Glomerular visceral epithelial cell (primary cell): Measurements from ENCODE around the gene TAB3.

Experiments
- DNase-seq: peaks from one replicate; pipeline ENCODE4 v3.0.0-alpha.2; 2016; ENCODE audit errors: extremely low spot score

The TAB3 gene, protein sequence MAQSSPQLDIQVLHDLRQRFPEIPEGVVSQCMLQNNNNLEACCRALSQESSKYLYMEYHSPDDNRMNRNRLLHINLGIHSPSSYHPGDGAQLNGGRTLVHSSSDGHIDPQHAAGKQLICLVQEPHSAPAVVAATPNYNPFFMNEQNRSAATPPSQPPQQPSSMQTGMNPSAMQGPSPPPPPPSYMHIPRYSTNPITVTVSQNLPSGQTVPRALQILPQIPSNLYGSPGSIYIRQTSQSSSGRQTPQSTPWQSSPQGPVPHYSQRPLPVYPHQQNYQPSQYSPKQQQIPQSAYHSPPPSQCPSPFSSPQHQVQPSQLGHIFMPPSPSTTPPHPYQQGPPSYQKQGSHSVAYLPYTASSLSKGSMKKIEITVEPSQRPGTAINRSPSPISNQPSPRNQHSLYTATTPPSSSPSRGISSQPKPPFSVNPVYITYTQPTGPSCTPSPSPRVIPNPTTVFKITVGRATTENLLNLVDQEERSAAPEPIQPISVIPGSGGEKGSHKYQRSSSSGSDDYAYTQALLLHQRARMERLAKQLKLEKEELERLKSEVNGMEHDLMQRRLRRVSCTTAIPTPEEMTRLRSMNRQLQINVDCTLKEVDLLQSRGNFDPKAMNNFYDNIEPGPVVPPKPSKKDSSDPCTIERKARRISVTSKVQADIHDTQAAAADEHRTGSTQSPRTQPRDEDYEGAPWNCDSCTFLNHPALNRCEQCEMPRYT

GRCh38 chrX:30889147-30890140 is at the start of gene TAB3:
Gene TAB3, minus strand, starts transcription at chrX:30889254. Its CDS starts 29,666 bp downstream, at chrX:30859588.
- DNase-seq = peak; percentile 96

GRCh38 chrX:30938295-30938694 is 49.2 kb upstream of the TAB3 start:
- DNase-seq = no peak

DNA sequence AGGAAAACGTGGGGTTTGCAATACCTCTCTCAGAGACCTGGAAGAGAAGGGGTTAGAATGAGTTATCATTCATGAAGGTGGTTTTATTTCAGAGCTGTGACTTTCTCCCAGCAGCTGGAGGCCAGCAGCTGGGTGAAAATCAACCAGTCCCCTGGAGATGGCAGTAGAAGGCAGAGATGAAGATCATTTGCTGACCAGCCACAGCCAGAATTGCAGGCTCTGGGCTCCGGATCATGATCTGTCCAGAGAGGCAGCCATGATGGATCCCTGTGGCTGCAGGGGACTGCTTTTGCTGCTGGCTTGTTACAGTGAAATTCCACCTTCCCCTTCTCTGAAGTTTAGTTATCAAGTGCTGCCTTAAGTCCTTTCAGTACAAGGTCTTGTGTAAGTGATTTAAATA is 46.9 kb upstream of the TAB3 start:
- peak; percentile 39 for DNase-seq

DNA sequence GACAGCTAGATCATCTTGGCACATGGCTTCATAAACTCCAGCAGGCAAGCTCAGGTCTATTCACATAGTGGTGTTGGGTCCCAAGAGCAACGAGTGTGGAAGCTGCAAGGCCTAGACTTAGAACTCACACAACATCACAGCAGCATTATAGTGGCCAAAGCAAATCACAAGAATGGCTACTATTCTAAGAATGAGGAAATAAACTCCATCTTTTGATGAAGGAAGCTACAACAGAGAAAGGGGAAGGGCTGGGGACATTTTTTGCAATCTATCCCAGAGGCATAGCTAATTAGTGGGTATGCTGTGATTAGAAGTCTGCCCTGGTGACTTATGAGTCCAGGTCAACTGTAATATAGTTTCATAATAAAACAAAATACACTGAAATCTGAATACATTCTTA is 42.9 kb upstream of the TAB3 start:
- DNase-seq = no peak

GRCh38 chrX:30930679-30931078 is 41.6 kb upstream of the TAB3 start:
- no peak for DNase-seq

DNA sequence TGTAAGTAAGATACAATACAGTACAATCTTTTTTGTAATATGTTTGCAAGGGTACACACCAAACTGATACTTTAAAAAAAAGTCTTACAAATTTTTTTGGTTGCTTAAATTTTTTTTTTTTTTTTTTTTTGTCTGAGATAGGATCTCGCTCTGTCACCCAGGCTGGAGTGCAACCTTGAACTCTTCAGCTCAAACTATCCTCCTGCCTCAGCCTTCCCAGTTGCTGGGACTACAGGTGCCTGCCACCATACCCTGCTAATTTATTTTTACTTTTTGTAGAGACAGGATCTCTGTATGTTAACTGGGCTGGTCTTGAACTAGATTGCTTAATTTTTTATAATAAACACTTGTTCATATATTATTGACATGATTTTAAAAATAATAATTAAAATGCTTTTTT is 41.1 kb upstream of the TAB3 start:
- DNase-seq = no peak

GRCh38 chrX:30920271-30920670 is 31.2 kb upstream of the TAB3 start:
- DNase-seq = no peak

DNA sequence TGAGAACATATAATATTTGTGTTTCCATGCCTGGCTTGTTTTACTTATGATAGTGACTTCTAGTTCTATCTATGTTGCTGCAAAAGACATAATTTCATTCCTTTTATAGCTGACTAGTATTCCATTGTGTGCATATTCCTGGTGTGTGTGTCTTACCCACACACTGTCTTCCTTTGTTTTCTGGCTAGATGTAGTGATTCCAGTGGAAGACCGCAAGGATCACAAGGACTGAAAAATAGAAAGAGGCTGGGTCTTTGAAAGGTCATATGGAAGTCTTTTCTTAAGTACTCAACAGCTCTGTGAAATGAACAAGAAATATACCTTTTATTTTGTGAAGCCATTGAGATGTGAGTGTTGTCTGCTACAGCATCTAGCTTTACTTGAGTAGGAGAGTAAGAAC is 29.4 kb upstream of the TAB3 start:
- no peak for DNase-seq

GRCh38 chrX:30913492-30913891 is 24.4 kb upstream of the TAB3 start:
- no peak for DNase-seq

DNA sequence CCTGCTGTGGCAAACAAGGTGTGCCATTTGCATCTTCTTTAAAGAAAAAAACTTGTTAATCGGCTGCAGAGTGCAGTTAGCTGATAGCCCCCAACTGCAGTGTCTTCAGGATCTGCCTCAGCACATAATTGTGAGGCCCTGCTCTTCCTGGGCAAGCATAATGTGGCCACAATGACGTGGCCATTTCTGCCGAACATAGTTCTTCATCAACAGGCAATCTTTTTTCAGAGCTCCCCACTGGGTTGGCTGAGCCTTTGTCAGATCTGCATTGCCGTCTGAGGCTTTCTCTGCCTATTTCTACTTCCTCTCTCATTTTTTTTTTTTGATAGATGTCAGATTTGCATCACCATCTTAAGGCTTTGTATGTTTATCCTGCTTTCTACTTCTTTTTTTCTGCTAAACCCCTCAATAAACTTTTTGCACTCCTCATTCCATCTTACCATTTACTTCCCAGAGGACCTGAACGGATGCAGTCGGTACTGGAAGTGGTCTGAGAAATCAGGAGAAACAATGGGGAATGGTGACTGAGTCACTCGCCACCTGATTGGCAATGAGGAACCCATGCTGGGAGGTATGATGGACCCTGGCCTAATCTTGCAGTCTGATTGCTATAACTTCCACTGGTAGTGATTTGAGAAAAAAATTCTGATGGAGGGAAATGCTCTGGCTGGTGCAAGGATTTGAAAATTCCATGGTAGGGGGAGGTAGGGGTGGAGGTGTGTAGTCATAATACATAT is 21.2 kb upstream of the TAB3 start:
- DNase-seq = no peak

GRCh38 chrX:30906726-30907125 is 17.7 kb upstream of the TAB3 start:
- DNase-seq = peak; percentile 73

DNA sequence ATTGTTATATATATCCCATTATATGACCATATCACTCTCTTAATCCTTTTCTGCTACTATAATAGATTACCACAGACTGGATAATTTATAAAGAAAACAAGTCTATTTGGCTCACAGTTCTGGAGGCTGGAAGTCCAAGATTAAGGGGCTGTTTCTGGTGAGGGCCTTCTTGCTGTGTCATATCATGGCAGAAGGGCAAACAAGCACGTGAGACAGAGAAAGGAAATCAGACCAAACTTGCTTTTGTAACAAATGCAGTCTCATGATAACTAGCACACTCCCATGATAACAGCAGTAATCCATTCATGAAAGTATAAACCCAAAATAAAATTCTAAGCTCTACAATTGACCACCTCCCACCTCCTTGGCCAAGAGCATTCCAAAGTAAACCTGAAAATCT is 16.3 kb upstream of the TAB3 start:
- DNase-seq = no peak

GRCh38 chrX:30904632-30905031 is 15.6 kb upstream of the TAB3 start:
- no peak for DNase-seq

GRCh38 chrX:30904186-30904585 is 15.1 kb upstream of the TAB3 start:
- no peak for DNase-seq

DNA sequence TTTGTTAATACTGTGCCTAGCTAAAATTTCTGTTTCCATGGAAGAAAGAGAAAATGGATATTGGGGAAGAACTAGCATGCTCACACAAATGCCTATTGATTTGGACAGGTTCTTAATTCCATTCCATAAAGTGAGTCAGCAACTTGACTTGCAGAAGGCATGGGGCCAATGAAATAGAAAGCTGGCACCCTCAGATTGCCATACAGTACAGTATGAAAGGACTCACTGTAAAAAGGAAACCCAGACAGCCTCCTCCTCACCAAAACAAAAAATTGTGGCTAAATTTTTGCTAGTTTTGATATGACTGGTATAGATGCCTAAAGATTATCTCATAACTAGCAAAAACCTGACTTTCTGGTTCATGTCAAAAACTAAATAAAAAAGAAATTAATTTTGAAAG is 11.2 kb upstream of the TAB3 start:
- no peak for DNase-seq

DNA sequence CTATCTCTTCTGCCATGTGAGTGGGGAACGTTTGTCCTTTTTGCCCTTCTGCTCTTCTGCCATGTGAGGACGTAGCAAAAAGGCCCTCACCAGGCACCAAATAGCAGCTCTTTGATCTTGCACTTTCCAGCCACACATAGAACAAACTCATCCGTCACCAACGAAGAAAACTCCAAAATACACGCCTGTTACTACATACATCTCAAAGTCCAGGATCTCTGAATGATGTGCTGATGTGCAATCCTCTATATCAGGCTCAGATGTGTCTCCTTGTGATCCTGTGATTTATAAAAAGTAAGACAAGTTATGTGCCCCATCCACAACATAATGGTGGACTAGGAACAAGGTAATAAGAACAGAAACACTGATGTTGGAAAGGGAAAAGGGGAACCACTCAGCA is 9.8 kb upstream of the TAB3 start:
- no peak for DNase-seq

DNA sequence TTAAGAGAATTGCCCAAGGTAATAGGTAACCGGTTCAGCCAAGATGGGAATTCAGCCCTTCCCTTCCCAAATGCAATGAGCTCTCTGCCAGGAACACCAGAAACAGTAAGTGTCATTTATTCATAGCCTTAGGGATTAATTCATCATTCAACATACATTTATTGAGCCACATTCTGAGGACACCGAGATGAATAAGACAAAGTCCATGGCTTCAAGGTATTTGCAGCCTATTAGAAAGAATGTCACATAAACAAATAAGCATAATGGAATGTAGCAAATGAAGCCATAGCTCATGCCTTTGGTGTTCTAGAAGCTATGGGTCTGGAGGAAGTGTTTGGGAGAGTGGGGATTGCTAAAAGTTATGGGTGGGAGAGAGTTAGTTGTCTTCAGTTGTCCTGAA is 6.3 kb upstream of the TAB3 start:
- no peak for DNase-seq

GRCh38 chrX:30893206-30893605 is 4.2 kb upstream of the TAB3 start:
- peak; percentile 30 for DNase-seq

GRCh38 chrX:30892591-30892990 is 3.5 kb upstream of the TAB3 start:
- DNase-seq = no peak

DNA sequence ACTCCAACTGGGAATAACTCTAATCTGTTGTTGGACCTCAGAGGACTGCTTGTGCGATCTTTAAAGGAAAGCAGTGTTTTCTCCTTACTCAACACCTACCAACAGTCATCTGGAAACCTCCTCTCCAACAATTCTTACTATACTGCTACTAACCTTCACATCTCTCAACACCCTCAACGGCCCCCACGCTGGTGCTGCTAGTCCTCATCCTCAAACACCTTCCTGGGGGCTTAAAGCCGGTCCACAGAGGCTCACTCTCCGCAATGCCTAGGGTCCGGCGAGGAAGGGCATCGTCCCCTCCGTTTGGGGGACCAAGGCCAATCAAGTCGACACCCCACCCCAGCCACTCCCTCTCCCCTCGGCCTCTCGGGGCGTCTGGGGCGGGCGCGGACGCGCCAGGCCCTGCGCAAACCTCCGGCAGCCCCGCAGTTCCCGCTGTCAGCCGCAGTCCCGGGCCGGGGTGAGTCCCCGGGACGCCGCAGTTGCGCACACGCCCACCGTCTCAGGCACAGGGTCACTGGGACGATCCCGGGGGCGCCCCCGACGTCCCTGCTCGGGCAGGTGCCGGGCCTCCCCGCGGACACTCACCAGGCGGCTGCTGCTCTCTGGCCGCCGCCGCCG is 418 bp downstream of the TAB3 start:
- DNase-seq = no peak

DNA sequence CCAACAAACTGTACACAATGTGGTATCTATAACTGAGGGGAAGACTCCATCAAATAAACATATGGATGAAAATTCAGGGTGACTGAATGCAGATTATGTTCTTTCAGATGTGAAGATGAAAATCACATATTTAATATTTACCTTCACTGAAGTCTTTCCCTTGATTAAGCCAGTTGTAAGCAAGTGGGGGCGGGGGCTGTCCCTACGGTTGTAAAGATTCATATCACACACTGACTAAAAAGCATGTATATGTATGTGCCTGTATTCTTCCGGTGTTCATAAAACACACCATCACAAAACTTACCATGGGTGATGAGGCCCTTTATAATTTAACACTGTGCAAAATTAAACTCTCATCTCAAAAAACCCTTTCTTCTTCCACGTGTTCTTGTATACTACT is 1.3 kb downstream of the TAB3 start:
- DNase-seq = no peak
